DMS53 (cell line): ENCODE results near the gene SH3YL1.

ENCODE experiments used
- DNase-seq: peaks from one replicate; lab custom pipeline; 2025; lab: John Stamatoyannopoulos, UW

SH3YL1 gene

DNA sequence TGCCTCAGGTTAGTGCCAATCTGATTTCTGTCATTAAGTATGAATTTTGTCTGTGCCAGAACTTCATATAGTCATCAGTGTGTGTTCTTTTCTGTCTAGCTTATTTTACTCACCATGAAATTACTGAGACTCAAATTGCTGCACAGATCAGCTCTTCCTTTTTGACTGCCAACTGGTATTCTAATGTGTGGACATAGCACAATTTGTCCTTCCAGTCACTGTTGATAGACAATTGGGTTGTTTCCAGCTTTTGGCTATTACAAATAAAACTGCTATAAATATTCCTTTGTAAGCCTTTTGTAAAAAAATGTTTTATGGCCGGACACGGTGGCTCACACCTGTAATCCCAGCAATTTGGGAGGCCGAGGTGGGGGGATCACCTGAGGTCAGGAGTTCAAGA, 7.7 kb downstream of the SH3YL1 start:
- DNase-seq, result no peak

- no peak for DNase-seq
These were observed 8.6 kb downstream of the SH3YL1 start for GRCh38 chr2:255195-255594.

- DNase-seq, result no peak
These were observed 9.6 kb downstream of the SH3YL1 start for GRCh38 chr2:254241-254640.

DNA sequence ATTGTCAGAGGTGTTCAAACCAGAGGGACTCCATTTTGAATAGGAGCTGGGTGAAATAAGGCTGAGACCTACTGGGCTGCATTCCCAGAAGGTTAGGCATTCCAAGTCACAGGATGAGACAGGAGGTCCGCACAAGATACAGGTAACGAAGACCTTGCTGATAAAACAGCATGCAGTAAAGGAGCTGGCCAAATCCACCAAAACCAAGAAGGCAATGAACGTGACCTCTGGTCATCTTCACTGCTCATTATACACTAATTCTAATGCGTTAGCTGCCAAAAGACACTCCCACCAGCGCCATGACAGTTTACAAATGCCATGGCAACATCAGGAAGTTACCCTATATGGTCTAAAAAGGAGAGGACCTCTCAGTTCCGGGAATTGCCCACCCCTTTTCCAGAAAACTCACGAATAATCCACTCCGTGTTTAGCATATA, 10.6 kb downstream of the SH3YL1 start:
- no peak for DNase-seq

DNA sequence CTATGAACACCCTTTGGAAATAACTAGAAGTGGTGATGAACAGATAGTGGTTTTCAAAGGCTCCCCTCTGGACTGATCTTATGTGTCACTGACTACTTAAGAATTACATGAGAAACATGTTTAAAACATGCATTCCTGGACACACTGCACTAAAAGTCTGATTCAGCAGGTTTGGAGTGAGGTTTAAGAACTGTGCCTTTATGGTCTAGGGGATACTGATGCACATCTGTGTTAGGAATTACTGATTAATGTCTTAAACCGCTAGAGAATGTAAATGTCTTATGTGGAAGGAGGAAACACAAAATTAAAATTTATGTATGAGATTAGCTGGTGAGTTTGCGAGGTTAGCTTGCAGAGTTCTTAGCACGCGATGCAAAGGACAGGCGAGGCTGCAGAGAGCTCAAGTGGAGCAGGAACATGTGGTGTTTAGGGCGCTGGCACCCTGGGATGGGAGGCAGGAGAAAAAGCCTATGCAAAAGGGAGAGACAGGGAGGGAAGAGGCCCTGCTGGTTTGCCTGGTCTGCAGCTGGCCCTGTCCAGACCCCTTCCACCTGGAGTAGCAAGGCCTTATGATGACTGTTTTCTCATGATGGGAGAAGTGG, 11.7 kb downstream of the SH3YL1 start:
- no peak for DNase-seq

- DNase-seq, result no peak
These were observed 14.2 kb downstream of the SH3YL1 start for GRCh38 chr2:249538-250042.

GRCh38 chr2:248724-249123, 15.1 kb downstream of the SH3YL1 start:
- no peak for DNase-seq

DNA sequence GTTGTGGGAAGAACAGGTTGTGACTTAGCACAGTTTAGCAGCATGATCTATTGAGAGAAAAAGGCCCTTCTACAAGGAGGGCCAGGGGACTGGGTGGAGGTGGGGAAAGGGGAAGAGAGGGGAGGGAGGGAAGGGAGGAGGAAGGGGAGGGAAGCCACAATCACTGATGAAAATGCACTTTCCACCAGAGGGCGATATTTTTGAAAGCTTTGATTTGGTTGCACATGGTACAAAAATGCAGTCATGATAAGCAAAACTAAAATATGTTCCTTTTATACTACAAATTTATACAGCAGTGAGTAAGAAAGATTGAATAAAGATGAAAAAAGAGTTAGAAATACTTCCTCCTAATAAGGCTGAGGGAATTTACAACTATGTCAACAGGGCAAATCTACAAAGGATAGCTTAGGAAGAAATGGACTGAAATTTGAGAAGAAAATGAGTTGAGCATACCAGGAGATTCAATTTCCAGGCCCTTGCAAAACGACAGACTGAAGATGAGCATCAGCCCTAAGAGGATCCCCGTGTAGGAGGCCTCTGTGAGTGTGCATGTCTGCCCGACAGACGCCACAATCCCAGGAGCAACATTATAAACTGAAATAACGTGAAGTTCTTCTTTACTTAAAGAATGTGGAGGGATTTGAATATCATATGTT, 17.2 kb downstream of the SH3YL1 start:
- peak; percentile 62 for DNase-seq

GRCh38 chr2:244547-244946, 19.3 kb downstream of the SH3YL1 start:
- no peak for DNase-seq

GRCh38 chr2:238869-239268, 25.0 kb downstream of the SH3YL1 start:
- DNase-seq, result no peak

DNA sequence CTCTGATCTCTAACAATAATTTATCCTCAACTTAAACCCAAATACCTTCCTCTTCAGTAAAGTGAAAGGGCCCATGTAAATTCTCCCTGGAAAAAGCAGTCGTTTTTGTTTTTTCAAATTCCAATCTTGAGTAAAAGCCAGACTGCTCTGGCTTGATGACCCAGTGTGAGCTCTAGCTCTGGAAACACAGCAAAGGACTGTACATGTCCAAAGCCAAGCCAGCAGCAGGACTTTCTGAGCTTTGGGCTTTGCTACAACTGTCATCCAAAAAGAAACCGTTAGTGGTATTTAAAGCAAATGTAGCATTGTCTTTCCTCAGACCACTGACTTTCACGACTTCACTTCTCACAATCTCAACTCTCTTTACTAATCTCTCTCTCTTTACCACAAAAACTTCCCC, 25.4 kb downstream of the SH3YL1 start:
- no peak for DNase-seq

DNA sequence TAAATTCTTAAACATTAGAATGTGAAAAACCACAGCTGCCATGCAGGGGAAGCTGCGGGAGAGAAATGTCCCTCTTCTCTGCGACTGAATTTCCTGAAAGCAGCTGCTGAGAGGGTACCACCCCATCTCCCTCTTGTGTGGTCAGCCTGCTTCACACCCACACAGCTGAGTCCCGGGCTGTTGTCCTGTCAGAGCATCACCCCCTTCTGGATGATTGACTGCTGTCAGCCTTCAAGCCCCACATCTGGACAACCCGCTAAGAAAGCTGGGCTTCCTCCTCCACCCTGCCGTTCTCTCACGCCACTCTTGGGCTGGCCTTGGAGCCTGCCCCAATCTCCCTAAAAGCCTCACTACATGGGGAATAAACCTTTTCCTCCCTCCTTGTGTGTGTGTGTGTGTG, 26.0 kb downstream of the SH3YL1 start:
- DNase-seq, result no peak

GRCh38 chr2:236993-237539, 26.8 kb downstream of the SH3YL1 start:
- no peak for DNase-seq

DNA sequence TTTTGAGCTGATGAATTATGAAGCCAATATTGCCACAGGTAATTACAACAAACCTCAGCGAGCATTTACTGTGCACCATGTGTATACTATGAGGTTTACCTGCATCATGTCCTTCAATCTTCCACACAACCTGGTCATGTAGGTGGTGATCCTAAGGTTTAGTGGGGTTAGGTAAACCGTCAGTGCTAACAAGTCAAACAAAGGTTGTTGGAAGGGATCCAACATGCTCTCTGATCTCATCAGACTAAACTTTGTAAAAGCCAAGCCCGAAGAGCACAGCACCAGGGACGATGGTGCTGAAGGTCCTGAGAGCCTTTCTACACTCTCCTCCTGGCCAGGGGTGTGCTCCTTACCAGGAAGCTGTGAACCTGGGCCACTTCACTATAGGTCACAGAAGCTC, 29.4 kb downstream of the SH3YL1 start:
- DNase-seq, result no peak

DNA sequence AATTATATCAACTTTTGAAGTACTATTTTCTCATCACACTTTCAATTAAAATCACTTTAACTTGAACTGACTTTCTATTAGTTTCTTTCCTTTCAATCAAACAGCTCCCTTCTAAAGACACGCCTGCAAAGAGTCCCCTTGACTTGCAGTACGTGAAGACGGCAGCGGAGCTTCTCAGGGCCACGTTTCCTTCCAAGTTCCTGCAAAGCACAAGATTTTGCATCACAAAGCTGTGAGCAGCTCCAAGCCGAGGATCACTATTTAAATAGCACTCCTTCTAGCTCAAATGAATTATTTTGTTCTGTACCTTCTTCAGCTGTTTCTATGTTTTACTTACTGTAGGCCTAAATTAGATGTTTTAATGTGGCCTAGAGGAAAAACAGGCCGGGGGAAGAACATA, 30.8 kb downstream of the SH3YL1 start:
- no peak for DNase-seq

- DNase-seq, result no peak
These were observed 32.2 kb downstream of the SH3YL1 start for GRCh38 chr2:231521-232185.

DNA sequence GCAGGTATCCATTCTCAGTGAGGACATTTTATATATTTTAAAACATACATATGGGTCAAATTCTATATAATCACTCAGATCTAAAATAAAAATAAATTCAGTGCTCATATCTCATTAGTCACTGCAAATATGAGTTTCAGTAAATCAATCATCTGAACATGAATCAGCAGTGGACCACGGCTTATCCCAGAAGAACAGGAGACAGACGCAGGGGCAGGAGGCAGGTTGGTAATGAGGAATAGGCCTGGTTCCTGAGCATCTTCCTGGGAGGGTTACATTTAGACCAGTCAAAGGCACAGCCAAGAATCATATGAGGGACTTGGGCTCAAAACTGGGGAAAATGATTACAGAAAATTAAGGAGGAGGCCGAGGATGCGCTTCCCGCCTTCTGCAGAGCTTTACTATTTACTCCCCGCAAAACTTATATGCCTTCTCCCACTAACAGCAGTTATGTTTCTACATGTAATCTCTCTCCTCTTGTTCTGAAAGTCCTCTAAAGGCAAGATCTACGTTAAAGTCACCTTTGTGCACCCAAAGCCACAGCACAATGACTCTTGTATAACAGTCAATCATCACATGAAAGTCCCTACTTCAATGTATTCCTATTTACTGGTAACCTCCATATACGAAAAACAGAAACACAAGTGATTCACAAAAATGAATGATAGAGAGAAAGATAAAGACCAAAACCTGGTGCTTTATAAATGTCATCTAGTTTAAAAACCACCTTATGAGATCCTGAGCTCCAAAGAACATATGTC, 35.1 kb downstream of the SH3YL1 start:
- DNase-seq, result no peak

- DNase-seq, result no peak
These were observed 35.7 kb downstream of the SH3YL1 start for GRCh38 chr2:228115-228514.

DNA sequence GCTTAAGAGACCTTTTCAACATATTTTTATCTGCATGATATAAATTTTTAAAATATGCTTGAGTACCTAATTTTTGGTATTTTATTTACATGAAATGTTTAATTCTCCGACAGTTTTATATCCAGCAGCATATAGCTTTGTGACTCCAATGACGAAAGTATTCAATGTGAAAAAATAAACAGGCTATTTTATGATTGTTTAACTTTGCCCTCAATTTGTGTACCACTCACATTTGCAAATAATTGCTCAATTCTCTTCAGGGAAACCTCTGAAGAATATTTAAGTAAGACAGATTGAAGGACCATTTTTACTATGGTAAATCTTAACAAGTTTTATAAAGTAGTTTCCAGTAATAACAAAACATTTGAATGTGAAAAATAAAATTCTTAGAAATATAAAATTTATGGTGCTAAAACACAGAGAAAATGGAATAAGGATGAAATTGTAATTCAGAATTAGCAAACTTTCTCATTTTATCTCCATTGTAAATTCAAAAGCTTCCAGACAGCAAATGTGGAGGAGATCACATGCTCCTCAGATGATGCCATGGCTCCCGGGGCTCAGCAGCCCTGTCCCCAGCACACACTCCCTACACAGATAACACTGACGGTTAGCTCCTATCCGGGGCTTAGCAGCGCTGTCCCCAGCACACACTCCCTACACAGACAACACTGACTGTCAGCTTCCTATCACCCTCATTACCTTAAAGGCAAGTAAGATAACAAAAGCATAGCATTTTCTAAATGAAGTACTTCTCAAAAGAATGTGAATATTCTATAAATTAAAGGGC, 39.7 kb downstream of the SH3YL1 start:
- no peak for DNase-seq

GRCh38 chr2:223451-223850, 40.4 kb downstream of the SH3YL1 start:
- no peak for DNase-seq

- DNase-seq, result no peak
These were observed 47.8 kb downstream of the SH3YL1 start for GRCh38 chr2:216068-216467.
